B cell (primary cell): ENCODE data around the gene CCDC85A. TPM values are rescaled to one million over a fixed set of nuclear protein-coding genes. Genes with fewer than 3 reads are reported as not detected.
A peak's percentile ranks its signal among the peaks of the same experiment; 100 is the strongest.

Experiments
- ATAC-seq: fragments of 200-7000 bp; cut with Tn5 transposase; one replicate; pipeline ENCODE4 v1.10.0; 2021; ENCODE audit warnings: low read depth, mild to moderate bottlenecking, moderate number of reproducible peaks, moderate library complexity
- CTCF ChIA-PET: fragments of 350-600 bp; sonication (Branson Sonifier 250); formaldehyde crosslinking; loops from one replicate; lab custom pipeline; 2021; ENCODE audit warnings: antibody characterized with exemption, inconsistent platforms; lab: Charles Lee
- POLR2A ChIA-PET: fragments of 350-600 bp; sonication (Branson Sonifier 250); formaldehyde crosslinking; loops from one replicate; lab custom pipeline; 2021; ENCODE audit warnings: antibody characterized with exemption; lab: Charles Lee
- DNase-seq: peaks from one replicate; pipeline ENCODE4 v3.0.0; 2013
- H2AFZ ChIP-seq: 2 replicates; pipeline ENCODE4 v1.6.1; 2012; ENCODE audit warnings: mild to moderate bottlenecking, low read depth, low read length; ENCODE audit not compliant: insufficient read depth, poor library complexity, severe bottlenecking
- H3K27ac ChIP-seq, 2 donors: 1 replicate in 1 of 2; 2 replicates in 1 of 2; pipeline ENCODE4 v1.5.1; 2012 to 2013; ENCODE audit warnings: low read length in 2 of 2, mild to moderate bottlenecking in 2 of 2, moderate library complexity in 1 of 2
- H3K27me3 ChIP-seq, 4 experiments: fragments of 200-600 bp in 1 of 4; sonication (generic) in 1 of 4; replicated peaks in 1 of 4; 1 replicate in 2 of 4; 2 replicates in 2 of 4; pipeline versions ENCODE4 v1.6.1 to v1.7.0; 2013 to 2016; ENCODE audit warnings: low read length in 3 of 4, mild to moderate bottlenecking in 2 of 4, mixed read lengths in 1 of 4, moderate library complexity in 1 of 4; ENCODE audit not compliant: insufficient read depth in 4 of 4, control insufficient read depth in 3 of 4; ENCODE audit errors: control extremely low read depth in 1 of 4
- H3K36me3 ChIP-seq, 2 experiments: replicated peaks in 1 of 2; 1 replicate in 1 of 2; 2 replicates in 1 of 2; pipeline versions ENCODE4 v1.6.1 to v1.7.1; 2013; ENCODE audit warnings: low read length in 1 of 2; ENCODE audit not compliant: insufficient read depth in 2 of 2, control insufficient read depth in 1 of 2; ENCODE audit errors: control extremely low read depth in 1 of 2, extremely low read depth in 1 of 2
- H3K4me1 ChIP-seq, 2 donors: fragments of 200-600 bp in 1 of 2; sonication (generic) in 1 of 2; 1 replicate in 1 of 2; 2 replicates in 1 of 2; pipeline versions ENCODE4 v1.5.1 to v1.6.1; 2013 to 2017; ENCODE audit warnings: low read length in 2 of 2; ENCODE audit not compliant: control insufficient read depth in 2 of 2, insufficient read depth in 2 of 2
- H3K4me2 ChIP-seq: replicated peaks from 2 replicates; pipeline ENCODE3; 2012; ENCODE audit warnings: mild to moderate bottlenecking, low read depth, low read length; ENCODE audit not compliant: poor library complexity, severe bottlenecking
- H3K4me3 ChIP-seq, 5 experiments: fragments of 200-600 bp in 1 of 5; sonication (generic) in 1 of 5; 1 replicate in 3 of 5; 2 replicates in 2 of 5; pipeline versions ENCODE4 v1.5.1 to v1.7.0; 2011 to 2016; ENCODE audit warnings: low read length in 4 of 5, mild to moderate bottlenecking in 4 of 5, low read depth in 2 of 5, control low read depth in 1 of 5, moderate library complexity in 1 of 5; ENCODE audit not compliant: insufficient read depth in 1 of 5; ENCODE audit errors: control extremely low read depth in 1 of 5, extremely low read depth in 1 of 5
- H3K79me2 ChIP-seq: fragments of 200-600 bp; sonication (generic); one replicate; pipeline ENCODE4 v1.6.0; 2016; ENCODE audit warnings: low read length; ENCODE audit not compliant: control insufficient read depth, insufficient read depth
- H3K9ac ChIP-seq: fragments of 200-600 bp; sonication (generic); 2 replicates; pipeline ENCODE4 v1.6.1; 2017; ENCODE audit warnings: mild to moderate bottlenecking, low read length, moderate library complexity
- H3K9me3 ChIP-seq, 3 donors: one replicate each; pipeline versions ENCODE4 v1.6.1 to v1.7.1; 2013; ENCODE audit warnings: low read length in 2 of 3; ENCODE audit not compliant: control insufficient read depth in 2 of 3, insufficient read depth in 1 of 3; ENCODE audit errors: control extremely low read depth in 1 of 3
- H4K20me1 ChIP-seq: 2 replicates; pipeline ENCODE4 v1.6.0; 2012; ENCODE audit warnings: mild to moderate bottlenecking, low read length; ENCODE audit not compliant: insufficient read depth, control insufficient read depth, poor library complexity, severe bottlenecking
- H3K27ac Mint-ChIP-seq: one replicate; pipeline ENCODE4 v1.8.0; 2021; ENCODE audit warnings: mixed read lengths
- H3K27me3 Mint-ChIP-seq: one replicate; pipeline ENCODE4 v1.8.0; 2021; ENCODE audit warnings: mixed read lengths
- H3K4me1 Mint-ChIP-seq: one replicate; pipeline ENCODE4 v1.8.0; 2021; ENCODE audit warnings: mixed read lengths
- H3K4me3 Mint-ChIP-seq: one replicate; pipeline ENCODE4 v1.8.0; 2021; ENCODE audit warnings: mixed read lengths
- H3K9me3 Mint-ChIP-seq: one replicate; pipeline ENCODE4 v1.8.0; 2022; ENCODE audit warnings: mixed read lengths; ENCODE audit not compliant: insufficient read depth
- CTCF ChIP-seq: fragments of 200-600 bp; IDR thresholded peaks from one replicate; pipeline ENCODE4 v1.8.0; 2022; ENCODE audit warnings: antibody characterized with exemption, mild to moderate bottlenecking
- EZH2 ChIP-seq: IDR thresholded peaks from 2 replicates; pipeline ENCODE4 v1.6.1; 2012; ENCODE audit warnings: borderline replicate concordance, low read depth, mild to moderate bottlenecking, moderate library complexity, low read length; ENCODE audit not compliant: insufficient read depth, poor library complexity, severe bottlenecking
- WGBS: methylation state at CpG from one replicate; pipeline ENCODE4 v1.1.5; 2013; ENCODE audit warnings: missing lambda C conversion rate; ENCODE audit not compliant: insufficient coverage; 5-methylcytosine and 5-hydroxymethylcytosine counted together
- intact Hi-C: fragments of 100-400 bp; cut with micrococcal nuclease; formaldehyde crosslinking; loops from one replicate; pipeline ENCODE4 v1.10.0; 2022
- polyA plus RNA-seq: library from polyadenylated mRNA; depleted of rRNA; stranded (reverse); fragments of >200 nt; gene quantifications from 2 replicates; pipeline ENCODE4 v1.2.3, GENCODE V29; 2012
- total RNA-seq, 2 donors: library from RNA; stranded (reverse); fragments of 120-200 nt in 1 of 2; gene quantifications; 1 replicate in 1 of 2; 2 replicates in 1 of 2; pipeline versions ENCODE4 v1.2.3 to v1.2.4, GENCODE V29; 2013 to 2022

The CCDC85A gene
- total and polyA plus RNA-seq, 2 donors (not counting 1 experiment from before 2014, with no cell fraction given): 0.15 TPM; not detected in 1

- H3K4me1 ChIP-seq: peaks cover 14 to 16% of the 10 kb centered on the region in 2 donors
- no peak for ATAC-seq
- under 1% methylated on average over 61 of the region's 64 CpGs for WGBS
- peak; percentile 26 for DNase-seq
- no peaks in the 10 kb centered on the region for H3K79me2 ChIP-seq
- no peak for TF ChIP-seq EZH2
- TF ChIP-seq CTCF: no peak
- H4K20me1 ChIP-seq: no peaks in the 10 kb centered on the region
- no peaks in the 10 kb centered on the region for H3K36me3 ChIP-seq
- H3K27me3 Mint-ChIP-seq: peaks cover 64% of the 10 kb centered on the region
- H3K9me3 Mint-ChIP-seq: no peaks in the 10 kb centered on the region
- no peaks in the 10 kb centered on the region for H3K9me3 ChIP-seq
- H3K9ac ChIP-seq: peak overlapping the region; percentile 64
- H2AFZ ChIP-seq: peak overlapping the region; percentile 76
- CTCF ChIA-PET: interaction anchor here (1.5 to 2.1 kb wide), 2 partner anchors 18 to 1333 kb away, joined by 12 to 15 read pairs; no protein-coding TSS in a partner anchor
- no peak overlapping the region for H3K27ac Mint-ChIP-seq
- peak overlapping the region in 2 of 5 experiments; percentile 26 to 64 for H3K4me3 ChIP-seq
- POLR2A ChIA-PET: no interaction called here
- H3K4me3 Mint-ChIP-seq: no peak overlapping the region
- peaks cover 12% of the 10 kb centered on the region for H3K4me1 Mint-ChIP-seq
- intact Hi-C loops: loop anchor here (5.0 kb wide), 1 partner anchor 1313 kb away; no protein-coding TSS in a partner anchor
- H3K27me3 ChIP-seq: peaks cover 0 to 41% (median 20%) of the 10 kb centered on the region in 4 experiments
- no peak overlapping the region for H3K27ac ChIP-seq
- H3K4me2 ChIP-seq: peak overlapping the region; percentile 90
Observed at GRCh38 chr2:56184500-56185011, 766 bp downstream of the CCDC85A start.

- H3K27me3 Mint-ChIP-seq: peaks cover 62% of the 10 kb centered on the region
- peaks cover 14 to 16% of the 10 kb centered on the region in 2 donors for H3K4me1 ChIP-seq
- H2AFZ ChIP-seq: no peak overlapping the region
- H3K9me3 Mint-ChIP-seq: no peaks in the 10 kb centered on the region
- ChIA-PET CTCF (no interaction called here), POLR2A (no interaction called here)
- no peak for DNase-seq
- no peaks in the 10 kb centered on the region for H3K36me3 ChIP-seq
- H3K4me1 Mint-ChIP-seq: peaks cover 12% of the 10 kb centered on the region
- ATAC-seq: no peak
- 4% methylated on average over 17 of the region's 24 CpGs for WGBS
- TF ChIP-seq EZH2 (no peak), CTCF (no peak)
- intact Hi-C loops: no loop called here
- H3K79me2 ChIP-seq: no peaks in the 10 kb centered on the region
- peak overlapping the region; percentile 59 for H3K4me3 Mint-ChIP-seq
- H3K4me3 ChIP-seq: no peak overlapping the region
- H3K27ac Mint-ChIP-seq: no peak overlapping the region
- H3K9ac ChIP-seq: no peak overlapping the region
- H4K20me1 ChIP-seq: no peaks in the 10 kb centered on the region
- no peak overlapping the region for H3K27ac ChIP-seq
- H3K4me2 ChIP-seq: peak overlapping the region; percentile 90
- peaks cover 0 to 44% (median 21%) of the 10 kb centered on the region in 4 experiments for H3K27me3 ChIP-seq
- no peaks in the 10 kb centered on the region for H3K9me3 ChIP-seq
Observed at GRCh38 chr2:56185101-56185581, 1.4 kb downstream of the CCDC85A start.
